GM19193 (cell line): Measurements from ENCODE around the gene ATP4A.

Experiments used
- POLR2A ChIP-seq: IDR thresholded peaks from 4 replicates; pipeline ENCODE4 v1.6.1; 2011; ENCODE audit not compliant: insufficient read depth, insufficient read length; ENCODE audit errors: extremely low read depth

Gene ATP4A

GRCh38 chr19:35508129-35508528 lies 55.3 kb downstream of the ATP4A start:
- TF ChIP-seq POLR2A: no peak

- TF ChIP-seq POLR2A: no peak
Measured at GRCh38 chr19:35507561-35507960, 55.9 kb downstream of the ATP4A start.

GRCh38 chr19:35506011-35506410 lies 57.4 kb downstream of the ATP4A start:
- no peak for TF ChIP-seq POLR2A

DNA sequence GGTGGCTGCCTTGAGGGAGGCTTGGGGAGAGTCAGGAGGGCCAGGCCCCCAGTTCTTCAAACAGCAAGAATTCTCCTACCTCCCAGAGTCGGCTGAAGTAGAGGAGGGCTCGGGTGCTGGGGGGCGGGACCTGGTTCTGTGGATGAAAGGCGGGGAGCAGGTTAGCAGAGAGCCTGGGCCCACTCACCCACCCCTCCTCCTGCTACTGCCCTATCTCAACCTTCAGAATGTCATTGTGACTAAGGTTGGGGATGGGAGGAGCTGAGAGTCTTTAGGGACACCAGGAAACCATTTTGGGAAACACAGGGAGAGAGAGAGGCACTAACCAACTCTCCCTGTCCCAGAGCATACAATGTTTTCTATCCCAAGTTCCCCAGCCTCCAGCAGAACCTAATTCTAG lies 60.7 kb downstream of the ATP4A start:
- no peak for TF ChIP-seq POLR2A

- no peak for TF ChIP-seq POLR2A
Measured at GRCh38 chr19:35501684-35502083, 61.8 kb downstream of the ATP4A start.

DNA sequence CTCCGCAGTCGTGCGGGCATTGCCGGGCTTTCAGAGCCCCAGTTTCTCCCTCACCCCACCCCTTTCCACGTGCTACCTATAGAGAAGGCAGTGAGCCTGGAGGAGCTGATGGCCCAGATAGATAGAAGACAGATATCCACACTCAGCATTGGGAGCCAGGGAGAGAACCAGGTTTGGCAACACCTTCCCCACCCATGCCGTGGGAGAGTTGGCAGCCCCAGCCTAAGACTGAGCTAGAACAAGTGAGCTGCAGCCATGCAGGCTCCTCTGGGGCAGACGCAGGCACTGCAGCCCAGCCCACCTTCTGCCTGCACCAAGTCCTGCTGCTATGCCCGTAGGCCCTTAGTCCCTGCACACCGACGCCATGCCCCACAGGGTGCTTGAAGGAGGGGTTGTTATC lies 62.8 kb downstream of the ATP4A start:
- TF ChIP-seq POLR2A: no peak
